Forelimb muscle (tissue), 1 donor: ENCODE measurements around the gene ADAM15. TPM values are rescaled to one million over a fixed set of nuclear protein-coding genes. Genes with fewer than 3 reads are reported as not detected.
A peak's percentile ranks its signal among the peaks of the same experiment; 100 is the strongest.

ENCODE experiments used
- DNase-seq: peaks from one replicate; pipeline ENCODE4 v3.0.0-alpha.2; 2013; ENCODE audit warnings: low read depth
- polyA plus RNA-seq: library from polyadenylated mRNA; unstranded; fragments of 120-200 nt; gene quantifications from one replicate; pipeline ENCODE4 v1.2.1, GENCODE V29; 2013; ENCODE audit not compliant: insufficient read length

Gene ADAM15
- polyA plus RNA-seq, 1 donor, result 57.1 TPM

- peak; percentile 86 for DNase-seq
These were observed 33.8 kb downstream of the ADAM15 start for GRCh38 chr1:155084722-155085503.

GRCh38 chr1:155085504-155086127, 34.5 kb downstream of the ADAM15 start:
- DNase-seq, result no peak

DNA sequence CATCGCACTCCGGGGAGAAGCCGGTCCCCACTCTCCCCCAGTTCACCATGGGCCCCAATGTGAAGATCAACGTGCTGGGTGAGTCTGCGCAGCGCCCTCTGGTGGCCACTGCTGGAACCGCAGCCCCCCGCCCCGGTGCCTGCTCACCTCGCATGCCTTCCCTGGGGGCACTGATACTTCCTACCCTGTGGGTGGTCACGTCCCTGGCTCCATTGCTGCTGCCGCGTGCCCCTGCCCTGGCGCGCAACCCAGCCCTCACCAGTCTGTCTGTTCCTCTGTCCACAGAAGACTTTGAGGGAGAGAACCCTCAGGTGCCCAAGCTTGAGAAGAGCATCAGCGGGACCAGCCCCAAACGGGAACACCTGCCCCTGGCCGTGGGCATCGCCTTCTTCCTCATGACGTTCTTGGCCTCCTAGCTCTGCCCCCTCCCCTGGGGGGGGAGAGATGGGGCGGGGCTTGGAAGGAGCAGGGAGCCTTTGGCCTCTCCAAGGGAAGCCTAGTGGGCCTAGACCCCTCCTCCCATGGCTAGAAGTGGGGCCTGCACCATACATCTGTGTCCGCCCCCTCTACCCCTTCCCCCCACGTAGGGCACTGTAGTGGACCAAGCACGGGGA, 35.1 kb downstream of the ADAM15 start:
- DNase-seq, result no peak

DNA sequence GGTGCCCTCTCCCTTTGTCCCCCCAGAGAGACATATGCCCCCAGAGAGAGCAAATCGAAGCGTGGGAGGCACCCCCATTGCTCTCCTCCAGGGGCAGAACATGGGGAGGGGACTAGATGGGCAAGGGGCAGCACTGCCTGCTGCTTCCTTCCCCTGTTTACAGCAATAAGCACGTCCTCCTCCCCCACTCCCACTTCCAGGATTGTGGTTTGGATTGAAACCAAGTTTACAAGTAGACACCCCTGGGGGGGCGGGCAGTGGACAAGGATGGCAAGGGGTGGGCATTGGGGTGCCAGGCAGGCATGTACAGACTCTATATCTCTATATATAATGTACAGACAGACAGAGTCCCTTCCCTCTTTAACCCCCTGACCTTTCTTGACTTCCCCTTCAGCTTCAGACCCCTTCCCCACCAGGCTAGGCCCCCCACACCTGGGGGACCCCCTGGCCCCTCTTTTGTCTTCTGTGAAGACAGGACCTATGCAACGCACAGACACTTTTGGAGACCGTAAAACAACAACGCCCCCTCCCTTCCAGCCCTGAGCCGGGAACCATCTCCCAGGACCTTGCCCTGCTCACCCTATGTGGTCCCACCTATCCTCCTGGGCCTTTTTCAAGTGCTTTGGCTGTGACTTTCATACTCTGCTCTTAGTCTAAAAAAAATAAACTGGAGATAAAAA, 35.9 kb downstream of the ADAM15 start:
- no peak for DNase-seq

DNA sequence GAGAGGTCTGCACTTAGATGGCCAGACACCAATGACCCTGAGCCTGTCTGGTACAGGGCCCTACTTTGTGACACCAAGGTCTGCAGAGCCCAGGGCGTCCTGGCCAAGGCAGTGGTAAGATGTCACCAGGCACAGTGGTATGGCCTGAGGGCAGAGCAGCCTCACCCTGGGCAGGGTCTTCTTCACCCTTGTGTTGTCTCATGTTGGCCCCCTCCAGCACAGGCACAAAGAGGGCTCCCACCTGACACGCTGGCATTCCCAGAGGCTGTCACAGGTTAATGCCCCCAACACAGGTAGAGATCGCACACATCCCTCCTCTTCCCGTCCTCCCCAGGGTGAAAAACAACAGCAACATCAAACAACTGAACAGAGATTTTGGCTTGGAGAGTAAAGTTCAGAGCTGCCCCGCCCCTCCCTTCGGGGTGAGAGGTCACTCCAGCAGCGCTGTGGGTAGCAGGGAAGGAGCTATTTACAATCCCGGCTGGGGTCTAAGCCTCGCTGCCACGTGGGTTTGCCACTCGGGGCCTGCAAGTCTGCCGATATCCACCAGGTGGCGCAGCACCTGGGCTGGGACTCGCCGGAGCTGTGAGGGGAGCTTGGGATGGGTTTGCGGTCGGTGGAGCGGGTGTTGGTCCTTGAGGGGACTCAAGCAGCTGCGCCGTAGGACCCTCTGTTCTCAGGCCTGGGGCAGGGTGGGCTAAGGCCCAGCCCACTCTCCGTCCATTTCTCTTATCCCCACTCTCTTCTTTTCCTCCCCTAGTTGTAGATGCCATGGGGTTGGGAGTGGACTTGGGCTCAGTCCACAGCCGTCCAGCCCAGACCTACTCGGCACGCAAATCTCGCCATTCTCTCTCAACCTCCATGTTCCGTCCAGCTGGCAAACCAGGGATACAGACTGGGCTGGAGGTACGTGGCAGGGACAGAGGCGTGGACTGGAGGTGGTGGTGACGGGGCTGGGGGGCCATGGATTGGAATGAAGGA, 40.2 kb downstream of the ADAM15 start:
- DNase-seq, result no peak

GRCh38 chr1:155092131-155092530, 41.0 kb downstream of the ADAM15 start:
- DNase-seq, result no peak

DNA sequence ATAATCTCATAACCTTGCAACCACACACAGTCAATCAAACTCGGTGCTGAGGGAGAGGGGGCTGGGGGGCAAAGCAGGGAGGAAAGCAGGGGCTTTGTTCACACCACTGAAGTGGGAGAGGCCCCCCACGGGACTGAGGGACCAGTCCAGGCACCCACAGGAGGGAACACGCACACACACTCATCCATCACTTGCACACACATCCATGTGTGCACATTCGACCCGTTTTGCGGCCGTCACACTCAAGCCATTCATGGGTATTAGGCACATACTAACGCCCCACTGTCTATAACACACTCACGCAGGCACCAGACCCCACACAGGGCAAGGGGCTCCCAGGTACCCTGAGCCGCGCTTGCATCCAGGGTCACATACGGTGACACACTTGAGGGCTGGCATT, 41.5 kb downstream of the ADAM15 start:
- DNase-seq, result no peak

- no peak for DNase-seq
These were observed 43.0 kb downstream of the ADAM15 start for GRCh38 chr1:155093911-155094621.

- no peak for DNase-seq
These were observed 43.5 kb downstream of the ADAM15 start for GRCh38 chr1:155094622-155094948.

DNA sequence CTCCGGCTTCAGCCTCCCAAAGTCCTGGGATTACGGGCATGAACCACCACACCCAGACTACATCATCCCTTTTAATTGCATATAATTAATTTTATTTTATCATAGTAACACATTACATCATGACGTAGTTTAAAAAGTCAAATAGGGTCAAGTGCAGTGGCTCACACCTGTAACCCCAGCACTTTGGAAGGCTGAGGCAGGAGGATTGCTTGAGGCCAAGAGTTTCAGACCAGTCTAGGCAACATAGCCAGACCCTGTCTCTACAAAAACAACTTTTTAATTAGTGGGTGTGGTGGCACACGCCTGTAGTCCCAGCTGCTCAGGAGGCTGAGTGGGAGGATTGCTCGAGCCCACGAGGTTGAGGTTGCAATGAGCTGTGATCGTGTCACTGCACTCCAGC, 48.2 kb downstream of the ADAM15 start:
- no peak for DNase-seq

DNA sequence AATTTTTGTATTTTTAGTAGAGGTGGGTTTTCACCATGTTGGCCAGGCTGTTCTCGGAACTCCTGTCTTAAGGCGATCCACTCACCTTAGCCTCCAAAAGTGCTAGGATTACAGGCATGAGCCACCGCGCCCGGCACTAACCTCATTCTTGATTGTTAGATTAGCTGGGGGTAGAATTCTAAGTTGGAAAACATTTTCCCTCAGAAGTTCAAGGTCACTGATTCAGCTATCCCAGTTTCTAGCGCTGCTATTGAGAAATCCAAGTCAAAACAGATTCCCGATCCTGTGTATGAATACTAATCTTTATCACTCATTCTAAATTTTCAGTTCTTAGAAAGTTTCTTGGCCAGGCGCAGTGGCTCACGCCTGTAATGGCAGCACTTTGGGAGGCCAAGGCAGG, 52.2 kb downstream of the ADAM15 start:
- no peak for DNase-seq

- no peak for DNase-seq
These were observed 53.8 kb downstream of the ADAM15 start for GRCh38 chr1:155104605-155105534.

- no peak for DNase-seq
These were observed 54.5 kb downstream of the ADAM15 start for GRCh38 chr1:155105604-155106011.

DNA sequence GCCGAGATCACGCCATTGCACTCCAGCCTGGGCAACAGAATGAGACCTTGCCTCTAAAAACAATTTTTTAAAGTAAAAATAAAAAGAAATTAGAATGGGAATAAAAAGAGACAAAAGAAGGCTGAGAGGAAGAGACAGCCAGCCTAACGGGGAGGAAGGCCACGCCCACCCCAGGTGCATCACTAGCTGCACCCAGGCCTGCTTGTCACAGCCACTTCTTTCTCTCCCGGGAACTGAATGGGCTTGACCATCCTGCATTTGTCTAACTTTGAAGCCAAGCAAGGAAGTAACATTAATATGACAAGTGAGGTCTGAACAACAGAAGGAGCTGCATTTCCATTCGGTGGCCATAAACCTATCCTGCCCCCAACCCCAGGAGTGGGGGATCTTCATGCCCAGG, 55.7 kb downstream of the ADAM15 start:
- no peak for DNase-seq

DNA sequence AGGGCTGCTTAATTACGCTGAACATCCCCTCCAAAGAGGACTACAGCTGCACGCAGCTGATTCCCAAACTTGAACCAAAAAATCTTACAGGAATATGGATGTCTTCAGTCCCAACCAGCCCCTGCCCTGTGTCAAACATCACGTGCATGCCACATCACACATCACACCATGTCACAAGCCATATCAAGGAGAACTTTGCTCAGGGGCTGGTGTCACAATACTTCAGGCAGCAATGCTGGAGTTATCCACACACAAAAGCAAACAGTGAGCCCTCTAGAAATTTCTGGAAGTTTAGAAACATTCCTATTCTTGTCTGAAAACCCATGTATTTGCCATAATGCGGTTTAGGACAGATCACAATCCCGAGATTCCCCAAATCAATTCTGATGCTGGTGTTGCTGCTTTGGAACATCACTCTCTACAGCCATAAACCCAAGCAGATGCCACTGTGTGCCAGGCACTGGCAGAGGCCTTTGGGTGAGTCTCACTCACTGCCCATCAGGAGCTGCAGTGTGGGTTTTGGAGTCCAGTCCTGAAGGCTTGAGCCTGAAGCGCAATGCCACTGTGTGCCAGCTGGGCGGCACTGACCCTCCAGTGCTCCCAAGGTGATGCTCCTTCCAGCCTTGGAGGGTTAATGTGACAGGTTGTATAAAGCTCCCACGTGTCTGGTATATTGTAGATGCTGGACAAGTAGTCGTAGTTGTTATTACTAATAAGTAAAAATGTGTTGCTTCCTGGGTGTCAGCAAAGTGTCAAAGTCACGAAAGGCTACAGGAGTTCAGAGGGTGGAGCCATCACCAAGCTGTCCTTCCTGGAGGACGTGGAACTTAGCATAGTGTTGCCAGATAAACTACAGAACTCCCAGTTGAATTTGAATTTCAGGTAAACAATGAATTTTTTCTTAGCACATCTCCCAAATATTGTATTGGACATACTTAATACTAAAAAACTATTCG, 56.5 kb downstream of the ADAM15 start:
- no peak for DNase-seq

DNA sequence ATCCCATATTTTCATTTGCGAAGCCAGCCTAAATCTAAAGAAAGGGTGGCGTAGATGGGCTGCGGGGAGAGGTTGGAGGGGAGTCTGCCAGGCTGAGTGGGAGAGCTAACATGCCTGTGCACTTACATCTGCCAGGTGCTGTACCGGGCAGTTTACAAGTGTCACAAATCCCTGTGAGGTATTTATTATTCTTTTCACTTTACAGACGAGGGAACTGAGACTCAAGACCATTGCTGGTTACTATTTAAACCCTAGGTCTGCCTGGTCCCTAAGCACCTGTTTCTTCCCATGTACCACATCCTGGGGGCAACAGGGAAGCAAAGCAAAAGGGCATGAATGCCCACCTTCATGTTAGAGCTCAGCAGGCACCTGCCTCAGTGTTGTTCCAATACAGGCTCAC, 57.2 kb downstream of the ADAM15 start:
- DNase-seq, result no peak

DNA sequence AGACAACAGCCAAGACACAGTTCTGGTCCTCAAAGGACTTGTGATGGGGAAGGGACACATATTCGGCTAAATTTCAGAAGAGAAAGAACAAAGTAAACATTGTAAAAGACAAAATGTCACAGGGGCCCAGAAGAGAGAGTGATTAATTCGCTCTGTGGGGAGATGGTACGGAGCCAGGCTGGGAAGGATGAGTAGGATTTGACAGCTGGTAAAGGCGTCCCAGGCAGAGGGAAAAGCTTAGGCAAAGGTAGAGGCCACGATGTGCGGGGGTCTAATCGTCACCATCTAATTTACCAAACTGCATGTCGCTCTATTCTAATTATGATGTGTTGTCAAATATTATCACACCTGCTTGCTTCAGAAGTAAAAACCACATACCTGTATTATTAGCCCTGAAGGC, 59.3 kb downstream of the ADAM15 start:
- DNase-seq, result no peak

- DNase-seq, result no peak
These were observed 59.7 kb downstream of the ADAM15 start for GRCh38 chr1:155110826-155111225.
